ENCODE measurements around the gene RAB40C. TPM values are rescaled to one million over a fixed set of nuclear protein-coding genes. Genes with fewer than 3 reads are reported as not detected.
A peak's percentile ranks its signal among the peaks of the same experiment; 100 is the strongest.

RAB40C gene
- total RNA-seq, 1 donor from 2014 or later = 24.2 TPM

DNA sequence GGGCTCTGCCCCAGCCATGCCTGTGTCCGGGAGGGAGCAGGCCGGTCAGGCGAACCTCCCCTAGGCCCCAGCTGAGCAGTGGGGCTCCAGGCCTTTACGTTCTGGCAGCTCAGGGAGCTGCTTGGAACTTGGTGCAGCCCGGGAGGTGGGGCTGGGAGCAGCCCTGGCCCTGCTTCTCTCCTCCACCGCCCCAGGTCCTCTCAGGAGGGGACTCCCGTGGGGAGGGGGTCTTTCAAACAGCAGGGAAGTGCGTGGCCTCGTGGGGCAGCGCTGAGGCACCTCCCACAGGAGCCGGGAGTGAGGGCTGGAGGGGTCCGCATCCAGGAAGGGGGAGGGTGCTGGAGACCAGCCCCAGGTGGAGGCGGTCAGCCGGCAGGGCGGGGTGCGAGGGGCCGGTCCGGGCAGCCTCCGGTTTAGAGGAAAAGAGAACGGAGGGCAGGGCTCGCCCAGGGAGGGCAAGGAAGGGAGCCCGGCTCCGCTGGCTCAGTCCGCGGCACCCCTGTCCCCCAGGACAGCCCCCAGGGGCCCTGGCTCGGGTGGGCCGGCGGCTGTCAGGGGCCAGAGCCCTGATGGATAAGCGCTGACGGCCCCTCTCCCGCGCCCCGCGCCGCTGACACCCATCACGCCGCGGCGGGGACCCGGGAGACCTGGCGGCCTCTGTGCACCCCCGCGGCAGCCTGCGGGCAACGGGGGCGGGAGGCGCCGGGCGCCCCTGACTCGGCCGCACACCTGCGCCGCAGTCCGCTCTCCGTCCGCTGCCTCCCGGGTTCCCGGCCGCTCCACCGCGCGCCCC lies 30.3 kb upstream of the RAB40C start:
- DNase-seq = no peak

DNA sequence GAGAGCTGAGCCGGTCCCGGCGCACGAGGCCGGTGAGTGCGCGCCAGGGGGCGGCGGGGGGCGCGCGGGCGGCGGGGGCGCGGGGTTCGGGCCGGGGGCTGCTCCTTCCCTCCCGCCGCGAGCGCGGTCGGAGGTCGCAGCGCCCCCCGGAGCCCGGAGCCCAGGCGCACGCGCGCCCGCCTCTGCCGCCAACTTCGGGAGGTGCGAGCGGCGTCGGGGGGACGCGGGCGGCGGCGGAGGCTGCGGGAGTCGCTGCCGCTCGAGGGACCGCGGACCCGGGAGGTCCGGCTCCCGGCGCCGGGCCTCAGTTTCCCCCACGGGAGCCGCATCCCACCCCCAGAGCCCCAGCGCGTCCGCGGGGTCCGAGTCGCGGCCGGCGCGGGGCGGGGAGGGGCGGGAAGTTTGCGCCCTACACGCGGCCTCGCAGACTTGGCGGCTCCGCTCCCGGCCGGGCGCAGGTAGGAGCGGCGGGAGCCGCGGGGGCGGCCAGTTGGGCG lies 29.6 kb upstream of the RAB40C start, which contains the start of gene PRR35:
PRR35 (plus strand) TSS at position 191 of the 497 bp plus-strand sequence. CDS start 2,901 bp downstream, outside the sequence.
- DNase-seq = no peak

DNA sequence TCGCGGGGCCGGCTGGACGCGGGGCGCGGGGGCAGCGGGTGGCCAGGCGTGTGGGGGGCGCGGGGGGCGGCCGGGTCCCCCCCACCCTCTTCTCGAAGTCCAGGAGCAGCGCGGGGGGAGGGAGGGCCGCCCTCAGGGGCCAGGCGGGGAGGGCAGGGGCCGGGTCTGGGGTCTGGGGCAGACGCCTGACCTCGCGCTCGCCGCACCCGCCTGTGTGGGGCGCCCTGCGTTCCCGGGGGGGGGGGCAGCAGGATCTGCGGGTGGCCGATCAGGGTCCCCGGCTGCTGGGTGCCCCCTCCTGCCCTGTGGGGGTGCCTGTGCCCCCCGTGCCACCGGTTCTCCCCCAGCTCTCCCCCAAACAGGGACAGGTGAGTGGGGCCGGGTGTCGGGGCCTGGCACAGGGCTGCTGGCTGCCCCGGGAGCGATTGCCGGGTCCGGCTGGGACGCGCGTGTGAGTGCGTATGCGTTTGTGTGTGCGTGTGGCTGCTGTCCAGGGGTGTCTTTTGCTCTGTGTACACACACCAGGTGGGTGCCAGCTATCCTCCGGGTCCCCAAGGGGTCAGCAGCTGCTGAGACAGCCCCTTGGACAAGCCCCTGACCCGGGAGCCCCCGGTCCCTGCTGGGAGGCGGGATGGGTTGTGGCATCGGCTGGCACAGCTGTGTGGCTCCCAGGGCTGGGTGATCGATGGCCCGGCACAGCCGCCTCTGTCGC lies 29.0 kb upstream of the RAB40C start:
- no peak for DNase-seq

DNA sequence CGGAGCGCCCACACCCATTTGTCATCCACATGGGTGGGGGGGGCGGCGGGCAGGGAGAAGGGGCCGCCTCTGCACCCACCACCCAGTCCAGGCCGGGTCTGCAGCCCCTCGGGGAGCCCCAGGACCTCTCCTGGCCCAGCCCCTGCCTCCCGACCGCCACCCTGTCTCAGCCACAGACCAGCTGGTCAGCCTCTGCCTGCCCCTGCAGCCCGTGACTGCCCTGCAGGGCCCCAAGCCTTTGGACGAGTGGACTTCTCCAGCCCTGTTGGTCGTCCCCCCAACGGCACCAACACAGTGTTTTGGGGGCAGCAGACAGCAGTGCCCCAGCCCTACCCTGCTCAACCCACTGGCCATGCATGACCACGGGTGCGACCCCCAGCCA lies 28.5 kb upstream of the RAB40C start:
- DNase-seq = no peak

DNA sequence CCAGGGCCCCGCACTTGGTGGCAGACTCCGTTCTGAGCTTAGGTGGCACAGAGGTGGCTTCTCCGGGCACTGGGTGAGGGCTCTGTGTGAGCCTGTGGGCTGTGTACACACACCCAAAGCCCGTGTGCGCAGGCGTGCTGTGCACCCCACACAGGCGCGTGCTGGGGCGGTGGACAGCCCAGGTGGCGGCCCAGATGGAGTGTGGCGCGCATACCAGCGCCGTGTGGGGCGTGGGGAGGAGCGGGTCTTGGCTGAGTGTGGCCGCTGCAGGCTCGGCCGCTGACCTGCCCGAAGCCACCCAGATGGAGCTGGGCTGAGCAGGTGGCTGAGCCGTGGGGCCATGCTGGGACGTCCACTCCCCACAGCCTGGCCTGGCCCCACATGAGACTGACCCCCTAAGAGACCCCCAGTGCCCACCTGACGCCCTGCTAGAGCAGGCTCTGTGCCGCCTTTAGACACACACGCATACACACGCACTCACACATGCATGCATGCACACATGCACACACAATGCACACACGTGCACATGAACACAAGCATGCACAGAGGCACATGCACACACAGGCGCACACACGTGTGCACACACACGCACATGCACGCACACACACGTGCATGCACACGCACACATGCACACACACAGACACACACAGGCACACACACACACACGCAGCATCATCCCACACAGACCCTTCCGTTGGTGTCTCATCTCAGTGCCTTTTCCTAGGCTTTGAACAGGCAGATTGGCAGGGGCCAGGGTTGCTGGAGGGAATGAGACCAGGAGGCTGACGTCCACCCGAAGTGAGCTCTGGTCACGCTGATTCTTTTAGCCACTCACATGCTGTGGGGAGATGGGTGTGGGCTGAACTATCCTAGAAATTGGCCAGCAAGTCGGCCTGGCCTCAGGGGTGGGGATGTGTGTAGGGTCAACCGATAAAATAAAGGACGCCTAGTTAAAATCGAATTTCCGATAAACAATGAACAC lies 27.6 kb upstream of the RAB40C start:
- no peak for DNase-seq

DNA sequence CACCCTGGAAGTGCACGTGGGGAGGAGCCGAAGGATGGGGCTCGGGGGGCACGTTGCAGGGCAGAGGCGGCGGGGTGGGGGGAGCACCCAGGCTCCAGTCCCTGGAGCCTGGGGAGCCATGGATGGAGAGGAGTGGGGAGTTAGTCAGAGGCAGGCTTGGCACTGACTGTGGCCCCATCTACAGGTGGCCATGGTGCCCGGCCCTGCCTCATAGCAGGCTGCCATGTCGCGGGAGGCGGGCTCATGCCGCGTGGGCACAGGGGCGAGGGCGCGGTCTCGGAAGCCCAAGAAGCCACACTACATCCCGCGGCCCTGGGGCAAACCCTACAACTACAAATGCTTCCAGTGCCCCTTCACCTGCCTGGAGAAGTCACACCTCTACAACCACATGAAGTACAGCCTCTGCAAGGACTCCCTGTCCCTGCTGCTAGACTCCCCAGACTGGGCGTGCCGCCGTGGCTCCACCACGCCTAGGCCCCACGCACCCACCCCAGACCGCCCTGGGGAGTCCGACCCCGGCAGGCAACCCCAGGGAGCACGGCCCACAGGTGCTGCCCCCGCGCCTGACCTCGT lies 26.7 kb upstream of the RAB40C start:
- no peak for DNase-seq

DNA sequence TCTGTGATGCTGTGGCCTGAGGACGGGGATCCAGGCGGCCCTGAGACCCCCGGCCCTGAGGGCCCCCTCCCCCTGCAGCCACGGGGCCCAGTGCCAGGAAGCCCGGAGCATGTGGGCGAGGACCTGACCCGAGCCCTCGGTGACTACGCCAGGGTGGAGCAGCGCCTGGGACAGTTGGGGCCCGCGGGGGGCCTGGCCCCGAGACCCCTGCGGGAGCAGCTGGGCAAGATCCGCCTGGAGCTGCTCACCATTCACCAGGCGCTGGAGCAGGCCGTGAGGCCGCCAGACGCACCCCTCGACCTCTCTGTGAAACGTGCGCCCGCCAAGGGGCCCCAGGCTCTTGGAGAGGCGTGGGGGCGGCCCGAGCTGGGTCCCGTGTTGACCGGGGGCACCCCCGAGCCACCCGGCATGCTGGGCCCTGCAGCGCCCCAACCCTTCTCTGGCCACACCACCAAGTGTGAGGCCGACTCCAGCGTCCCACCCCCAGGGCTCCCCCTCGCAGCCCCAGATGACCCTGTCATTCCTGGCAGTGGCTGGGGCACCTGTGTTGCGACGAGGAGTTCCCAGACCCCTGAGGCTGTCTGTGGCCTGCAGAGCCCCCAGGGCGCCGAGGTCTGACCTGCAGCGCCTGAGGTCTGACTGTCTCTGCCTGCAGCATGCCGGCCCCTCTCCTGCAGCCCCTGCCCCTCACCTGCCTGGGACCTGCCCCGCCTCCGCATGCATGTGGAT lies 25.0 kb upstream of the RAB40C start:
- DNase-seq = no peak

DNA sequence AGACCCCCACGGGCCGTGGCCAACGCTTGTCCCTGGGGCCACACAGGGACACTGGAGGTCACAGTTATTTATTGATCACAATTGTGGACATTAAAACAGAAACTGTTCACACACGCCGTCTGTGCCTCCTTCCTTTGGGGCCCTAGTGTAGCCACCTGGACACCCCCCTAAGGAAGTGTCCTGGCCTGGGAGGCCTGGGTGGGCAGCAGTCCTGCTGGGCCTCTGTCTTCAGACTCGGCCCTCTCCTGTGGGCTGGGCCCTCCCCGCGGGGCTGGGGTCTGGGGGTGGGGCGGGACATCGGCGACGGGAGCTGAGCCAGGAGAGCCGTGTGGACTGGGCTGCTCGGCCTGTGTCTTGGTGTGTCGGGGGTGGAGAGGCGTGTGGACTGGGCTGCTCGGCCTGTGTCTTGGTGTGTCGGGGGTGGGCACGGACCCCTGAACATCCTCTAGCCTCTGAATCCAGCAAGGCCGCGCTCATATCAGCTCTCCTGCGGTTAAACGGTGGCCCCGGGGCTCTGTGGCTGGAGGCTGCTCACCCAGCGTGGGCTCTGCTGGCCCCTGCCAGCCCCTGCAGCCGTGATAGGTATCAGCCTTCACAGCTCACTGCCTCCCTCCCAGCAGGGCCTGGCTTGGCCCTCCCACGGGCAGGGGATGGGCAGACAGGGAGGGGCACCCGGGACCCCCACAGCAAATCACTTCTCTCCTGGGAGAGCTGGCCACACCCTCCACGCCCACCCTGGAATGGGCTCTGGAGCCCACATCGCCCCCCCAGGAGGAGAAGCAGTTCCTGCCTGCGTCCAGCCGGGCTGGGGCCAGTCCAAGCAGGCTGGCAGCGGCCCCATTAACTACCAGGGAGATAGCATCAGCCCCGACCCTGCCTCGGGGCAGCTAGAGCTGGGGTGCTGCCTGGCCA lies 24.2 kb upstream of the RAB40C start:
- no peak for DNase-seq

DNA sequence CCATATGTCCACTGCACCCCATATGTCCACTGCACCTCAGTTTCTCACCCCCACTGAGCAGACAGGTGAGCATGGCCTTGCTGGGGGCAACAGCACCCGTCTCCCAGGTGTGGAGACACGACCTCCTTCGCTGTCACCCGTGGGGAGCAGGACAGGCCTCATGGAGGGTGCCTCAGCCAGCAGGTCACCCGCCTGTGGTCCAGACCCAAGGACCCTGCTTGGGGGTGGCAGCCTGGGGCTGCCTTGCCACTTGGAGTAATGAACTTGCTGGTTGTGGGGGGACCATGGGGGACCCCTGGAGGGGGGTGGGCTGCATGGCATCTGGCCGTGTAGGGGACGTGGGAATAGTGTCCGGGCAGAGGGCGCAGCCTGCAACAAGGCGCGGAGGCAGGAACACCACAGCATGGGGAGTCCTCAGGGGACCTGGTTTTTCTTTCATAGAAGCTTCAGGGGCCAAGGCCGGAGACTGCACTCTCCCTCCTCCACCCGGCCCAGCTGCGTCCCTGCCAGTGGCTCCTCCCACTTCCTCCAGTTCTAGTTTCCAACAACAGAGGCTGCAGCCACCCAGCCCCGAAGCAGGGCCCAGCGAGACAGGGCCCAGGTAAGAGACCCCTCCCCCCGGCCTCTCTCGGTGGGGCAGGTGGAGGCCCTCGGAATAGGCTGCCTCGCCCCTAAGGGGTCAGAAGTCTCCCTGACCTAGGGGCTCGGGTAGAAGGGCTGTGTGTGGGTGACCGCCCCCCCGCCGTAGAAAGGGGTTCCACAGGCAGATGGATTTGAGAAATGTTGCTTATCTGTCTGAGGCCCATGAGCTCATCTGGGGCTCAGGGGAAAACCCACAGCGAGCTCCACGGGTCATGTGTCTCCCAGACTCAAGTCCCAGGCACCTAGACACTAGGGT lies 23.1 kb upstream of the RAB40C start, which contains the start of gene NHLRC4:
NHLRC4 (plus strand) TSS at position 531 of the 898 bp plus-strand sequence. CDS start 1,043 bp downstream, outside the sequence.
- DNase-seq = no peak

DNA sequence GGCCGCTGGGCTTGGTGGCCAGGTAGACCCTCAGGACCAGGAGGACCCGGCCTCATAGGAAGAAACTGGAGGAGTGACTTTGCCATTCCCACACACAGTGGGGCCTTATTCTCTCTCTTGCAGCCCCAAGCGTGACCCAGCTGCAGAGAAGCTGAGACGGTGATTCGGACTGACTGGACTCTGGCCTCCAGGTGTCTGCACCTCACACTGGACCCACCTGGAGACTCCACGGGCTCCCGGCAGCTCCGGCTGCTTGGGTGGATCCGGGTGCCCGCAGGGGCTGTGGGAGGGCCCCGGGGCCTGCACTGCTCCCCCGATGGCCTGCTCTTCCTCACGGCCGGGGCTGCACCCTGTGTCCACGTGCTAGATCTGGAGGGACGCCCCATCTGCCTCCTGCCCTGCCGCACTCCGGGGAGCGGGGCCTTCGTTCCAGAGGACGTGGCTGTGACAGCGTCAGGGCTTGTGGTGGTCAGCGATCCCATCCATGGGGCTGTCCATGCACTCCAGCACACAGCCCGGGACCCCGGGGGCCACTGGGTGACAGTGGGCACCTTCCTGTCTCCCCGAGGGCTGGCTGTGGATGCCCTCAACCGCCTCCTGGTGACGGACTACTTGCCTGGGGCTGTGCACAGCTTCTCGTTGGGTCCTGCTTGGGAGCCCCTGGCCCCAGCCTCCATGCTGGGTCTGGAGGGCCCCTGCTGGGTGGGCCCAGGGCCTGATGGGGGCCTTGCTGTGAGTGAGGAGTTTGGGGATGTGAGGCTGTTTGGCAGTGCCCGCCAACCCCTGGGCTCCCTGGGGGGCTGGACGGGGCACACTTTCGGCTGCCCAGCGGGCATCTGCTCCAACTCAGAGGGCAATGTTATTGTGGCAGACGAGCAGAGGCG lies 22.3 kb upstream of the RAB40C start:
- no peak for DNase-seq

DNA sequence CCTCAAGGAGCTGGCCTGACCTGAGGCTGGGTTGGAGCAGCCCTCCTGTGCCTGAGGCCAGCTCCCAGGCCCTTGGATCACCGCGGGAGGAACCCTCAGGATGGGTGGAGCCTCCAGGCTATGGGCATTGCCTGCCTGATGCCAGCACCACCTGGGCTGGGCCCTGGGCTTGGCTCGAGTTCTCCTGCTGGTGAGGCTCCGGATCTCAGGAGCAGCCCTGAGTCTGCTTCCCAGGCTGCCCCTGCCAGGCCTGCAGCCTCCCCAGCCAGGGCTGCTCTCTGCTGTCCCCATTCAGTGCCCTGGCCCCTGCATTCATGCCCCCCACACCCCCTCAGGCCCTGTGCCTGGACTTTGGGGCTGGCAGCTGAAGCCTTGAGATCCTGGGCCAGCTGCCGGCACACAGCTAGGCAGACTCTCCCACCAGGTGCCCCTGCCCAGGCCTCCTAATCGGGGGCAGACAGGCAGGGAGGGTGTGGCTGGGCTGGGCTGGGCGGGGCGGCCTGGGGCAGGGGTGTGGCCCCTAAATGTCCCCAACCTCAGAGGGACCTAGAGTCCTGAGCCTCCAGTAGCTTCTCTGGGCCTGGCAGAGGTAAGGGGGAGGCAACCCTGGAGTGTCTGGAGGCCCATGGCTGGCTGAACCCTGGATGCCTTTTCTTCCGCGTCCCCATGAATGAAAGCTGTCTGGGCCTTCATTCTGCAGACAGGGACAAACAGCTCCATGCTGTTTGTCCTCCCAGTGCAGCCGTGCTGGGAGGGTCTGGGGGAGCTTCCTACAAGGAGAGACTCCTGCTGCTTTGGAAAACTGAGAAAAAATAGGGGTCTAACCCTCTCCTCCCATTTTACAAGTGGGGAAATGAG lies 21.2 kb upstream of the RAB40C start:
- DNase-seq = no peak

DNA sequence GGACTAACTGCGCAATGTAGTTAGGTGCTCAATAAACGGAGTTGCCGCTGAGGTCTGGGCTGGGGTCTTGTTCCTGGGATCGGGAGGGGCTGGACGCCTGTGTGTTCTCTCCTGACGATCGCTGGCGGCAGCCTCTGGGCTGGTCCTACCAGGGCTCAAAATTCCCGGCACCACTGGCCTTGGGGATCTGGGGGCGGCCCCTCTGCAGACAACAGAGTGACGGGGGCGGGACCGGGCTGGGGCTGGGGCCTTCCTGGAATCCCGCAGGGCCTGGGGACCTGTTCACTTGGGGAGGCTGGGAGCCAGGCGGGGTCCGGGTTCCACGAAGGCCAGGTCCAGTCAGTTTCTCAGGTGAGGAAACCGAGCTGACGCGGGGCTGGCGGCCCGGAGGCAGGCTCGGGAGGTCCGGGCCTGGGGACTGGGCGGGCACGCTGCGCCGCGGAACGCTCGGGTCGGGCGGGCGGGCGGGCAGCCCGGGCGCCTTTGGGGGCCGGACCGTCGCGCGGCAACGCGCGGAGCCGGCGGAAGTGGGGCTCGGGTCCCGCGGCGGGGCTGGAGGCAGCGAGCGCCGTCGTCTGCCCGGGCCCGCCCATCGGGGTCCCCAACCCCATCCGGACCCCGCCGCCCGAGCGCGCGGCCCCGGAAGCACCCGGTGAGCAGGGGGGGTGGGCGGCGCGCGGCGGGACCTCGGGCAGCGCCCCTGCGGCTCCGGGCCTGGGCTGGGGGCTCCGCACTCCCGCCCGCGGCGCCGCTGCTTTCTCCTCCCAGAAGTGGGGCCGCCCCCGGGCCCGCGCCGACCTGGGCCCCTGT lies 20.2 kb upstream of the RAB40C start, which contains the start of gene PIGQ:
PIGQ (plus strand) TSS at position 524 of the 810 bp plus-strand sequence. CDS start 4,107 bp downstream, outside the sequence.
- peak; percentile 57 for DNase-seq

DNA sequence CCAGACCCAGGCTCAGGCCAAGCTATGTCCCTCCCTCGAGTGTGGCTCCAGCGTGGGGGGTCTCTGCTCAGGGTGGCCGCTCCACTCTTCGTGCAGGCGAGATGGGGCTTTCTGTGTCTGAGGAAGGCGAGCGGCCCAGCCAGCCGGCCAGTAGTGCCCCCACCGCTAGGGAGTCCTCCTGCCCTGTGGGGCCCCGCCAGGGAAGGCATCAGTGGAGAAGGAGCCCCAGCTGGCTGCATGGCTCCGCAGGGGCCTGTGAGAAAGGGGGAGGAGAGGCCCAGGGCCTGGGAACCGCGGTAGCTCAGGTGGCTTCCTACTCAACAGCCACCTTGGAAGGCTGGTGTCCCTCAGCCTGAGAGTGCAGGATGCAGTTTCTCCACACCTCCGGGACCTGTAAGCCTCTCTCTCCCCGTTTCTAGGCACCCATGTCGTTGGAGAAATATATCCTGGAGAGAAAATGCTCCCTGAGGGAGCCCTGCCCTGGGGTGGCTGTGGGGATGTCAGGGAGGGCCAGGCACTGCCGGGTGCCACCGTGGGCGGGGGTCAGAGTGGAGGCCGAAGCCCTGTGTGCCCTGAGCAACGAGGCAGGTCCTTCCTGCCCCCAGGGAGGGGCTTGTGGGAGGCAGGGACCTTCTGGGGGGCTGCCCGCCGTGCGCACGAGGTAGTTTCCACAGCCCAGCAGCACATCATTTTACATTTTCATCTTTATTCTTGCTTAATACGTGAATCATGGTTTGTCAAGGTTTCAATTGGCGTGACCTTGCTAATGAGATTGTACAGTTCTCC lies 16.8 kb upstream of the RAB40C start:
- no peak for DNase-seq

DNA sequence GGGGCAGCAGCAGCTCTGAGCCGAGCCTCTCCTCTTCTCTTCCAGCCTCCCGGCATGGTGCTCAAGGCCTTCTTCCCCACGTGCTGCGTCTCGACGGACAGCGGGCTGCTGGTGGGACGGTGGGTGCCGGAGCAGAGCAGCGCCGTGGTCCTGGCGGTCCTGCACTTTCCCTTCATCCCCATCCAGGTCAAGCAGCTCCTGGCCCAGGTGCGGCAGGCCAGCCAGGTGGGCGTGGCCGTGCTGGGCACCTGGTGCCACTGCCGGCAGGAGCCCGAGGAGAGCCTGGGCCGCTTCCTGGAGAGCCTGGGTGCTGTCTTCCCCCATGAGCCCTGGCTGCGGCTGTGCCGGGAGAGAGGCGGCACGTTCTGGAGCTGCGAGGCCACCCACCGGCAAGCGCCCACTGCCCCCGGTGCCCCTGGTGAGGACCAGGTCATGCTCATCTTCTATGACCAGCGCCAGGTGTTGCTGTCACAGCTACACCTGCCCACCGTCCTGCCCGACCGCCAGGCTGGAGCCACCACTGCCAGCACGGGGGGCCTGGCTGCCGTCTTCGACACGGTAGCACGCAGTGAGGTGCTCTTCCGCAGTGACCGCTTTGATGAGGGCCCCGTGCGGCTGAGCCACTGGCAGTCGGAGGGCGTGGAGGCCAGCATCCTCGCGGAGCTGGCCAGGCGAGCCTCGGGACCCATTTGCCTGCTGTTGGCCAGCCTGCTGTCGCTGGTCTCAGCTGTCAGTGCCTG lies 15.7 kb upstream of the RAB40C start:
- DNase-seq = no peak

All from occipital lobe (tissue), 2 donors.